GM19452 (cell line): ENCODE measurements around the gene BCR.

Experiments used
- ATAC-seq: cut with Tn5 transposase; IDR thresholded peaks from one replicate; pipeline ENCODE4 v1.9.1; 2021; ENCODE audit not compliant: unreplicated experiment

BCR gene

GRCh38 chr22:23193882-23194281 lies 13.6 kb downstream of the BCR start:
- no peak for ATAC-seq

- no peak for ATAC-seq
Observed at GRCh38 chr22:23196165-23196564, 15.9 kb downstream of the BCR start.

GRCh38 chr22:23197836-23198235 lies 17.5 kb downstream of the BCR start:
- ATAC-seq, result no peak

GRCh38 chr22:23199159-23199558 lies 18.9 kb downstream of the BCR start:
- ATAC-seq, result no peak

- no peak for ATAC-seq
Observed at GRCh38 chr22:23200898-23201297, 20.6 kb downstream of the BCR start.

GRCh38 chr22:23202812-23203451 lies 22.6 kb downstream of the BCR start:
- no peak for ATAC-seq

GRCh38 chr22:23203452-23204124 lies 23.3 kb downstream of the BCR start:
- no peak for ATAC-seq

GRCh38 chr22:23204125-23204488 lies 23.8 kb downstream of the BCR start:
- no peak for ATAC-seq

GRCh38 chr22:23204541-23205157 lies 24.3 kb downstream of the BCR start:
- no peak for ATAC-seq

GRCh38 chr22:23205339-23206049 lies 25.2 kb downstream of the BCR start:
- no peak for ATAC-seq

GRCh38 chr22:23206915-23207314 lies 26.6 kb downstream of the BCR start:
- no peak for ATAC-seq

- no peak for ATAC-seq
Observed at GRCh38 chr22:23207729-23208393, 27.6 kb downstream of the BCR start.

GRCh38 chr22:23210428-23211170 lies 30.3 kb downstream of the BCR start:
- no peak for ATAC-seq

- ATAC-seq, result no peak
Observed at GRCh38 chr22:23211622-23212021, 31.3 kb downstream of the BCR start.

- ATAC-seq, result no peak
Observed at GRCh38 chr22:23212061-23213021, 32.0 kb downstream of the BCR start.

- no peak for ATAC-seq
Observed at GRCh38 chr22:23213022-23213555, 32.8 kb downstream of the BCR start.

- ATAC-seq, result no peak
Observed at GRCh38 chr22:23213581-23214334, 33.4 kb downstream of the BCR start.

- no peak for ATAC-seq
Observed at GRCh38 chr22:23214398-23214797, 34.1 kb downstream of the BCR start.
